Testis (tissue), 3 donors: Measurements from ENCODE around the gene GSTA4. TPM values are rescaled to one million over a fixed set of nuclear protein-coding genes. Genes with fewer than 3 reads are reported as not detected.

Source experiments
- DNase-seq: peaks from one replicate; pipeline ENCODE4 v3.0.0-alpha.2; 2019
- H3K27ac ChIP-seq, 2 donors: fragments of 200-600 bp; sonication (generic); one replicate each; pipeline ENCODE4 v1.5.1; 2019
- H3K27me3 ChIP-seq: fragments of 200-600 bp; sonication (generic); one replicate; pipeline ENCODE4 v1.5.1; 2019
- H3K36me3 ChIP-seq: fragments of 200-600 bp; sonication (generic); one replicate; pipeline ENCODE4 v1.5.1; 2017; ENCODE audit warnings: low read depth; ENCODE audit errors: missing control alignments
- H3K4me1 ChIP-seq: fragments of 200-600 bp; sonication (generic); one replicate; pipeline ENCODE4 v1.5.1; 2019
- H3K4me3 ChIP-seq, 2 donors: fragments of 200-600 bp; sonication (generic); one replicate each; pipeline ENCODE4 v1.5.1; 2017 to 2019
- H3K9me3 ChIP-seq: fragments of 200-600 bp; sonication (generic); one replicate; pipeline ENCODE4 v1.5.1; 2017
- CTCF ChIP-seq, 3 experiments: fragments of 450-650 bp in 2 of 3; fragments of 200-600 bp in 1 of 3; sonication (generic) in 1 of 3; IDR thresholded peaks; one replicate each; pipeline ENCODE4 v1.5.1; 2016 to 2019; ENCODE audit warnings: antibody characterized with exemption in 3 of 3, mild to moderate bottlenecking in 2 of 3, moderate library complexity in 1 of 3
- POLR2A ChIP-seq: fragments of 450-650 bp; IDR thresholded peaks from one replicate; pipeline ENCODE4 v1.6.1; 2017; ENCODE audit warnings: antibody characterized with exemption, mild to moderate bottlenecking, moderate library complexity
- WGBS, 2 donors: methylation state at CpG; one replicate each; pipeline ENCODE4 v1.1.5; 2018; 5-methylcytosine and 5-hydroxymethylcytosine counted together
- intact Hi-C: fragments of 100-400 bp; cut with DNase I; formaldehyde crosslinking; loops from one replicate; pipeline ENCODE4 v1.15.1; 2023; ENCODE audit warnings: low total_unique reads
- polyA plus RNA-seq: library from polyadenylated mRNA; stranded (reverse); fragments of 350-450 nt; fragmentation: Illumina TruSeq; extraction: RNeasy Lipid Tissue Mini Kit (QIAGEN cat#74804); gene quantifications from one replicate; pipeline ENCODE4 v1.2.3, GENCODE V29; 2014; ENCODE audit warnings: low read depth, low replicate concordance; ENCODE audit not compliant: insufficient read depth
- total RNA-seq, 2 donors: library from RNA; depleted of rRNA; stranded (reverse); fragments of >200 nt; gene quantifications; one replicate each; pipeline ENCODE4 v1.2.3, GENCODE V29; 2016

Gene GSTA4
- total and polyA plus RNA-seq, 3 donors from 2014 or later, result 63.1 to 91.5 (median 87.3) TPM

GRCh38 chr6:53028467-53028866 is 33.4 kb upstream of the GSTA4 start:
- no peak overlapping the region for H3K27ac ChIP-seq
- WGBS, 2 donors, result 71 to 73% methylated on average over 1 of the region's 1 CpG
- TF ChIP-seq CTCF (IDR thresholded peaks at IDR 0.05) (no peak), POLR2A (no peak)
- DNase-seq, result no peak
- no peaks in the 10 kb centered on the region for H3K27me3 ChIP-seq
- H3K36me3 ChIP-seq, result peaks cover 4% of the 10 kb centered on the region
- intact Hi-C loops, result no loop called here
- no peaks in the 10 kb centered on the region for H3K4me1 ChIP-seq
- no peaks in the 10 kb centered on the region for H3K9me3 ChIP-seq
- no peak overlapping the region for H3K4me3 ChIP-seq

GRCh38 chr6:53027131-53027718 is 32.1 kb upstream of the GSTA4 start:
- Histone ChIP-seq H3K4me1 (no peaks in the 10 kb centered on the region), H3K27ac (no peak overlapping the region), H3K9me3 (no peaks in the 10 kb centered on the region), H3K4me3 (no peak overlapping the region), H3K27me3 (no peaks in the 10 kb centered on the region), H3K36me3 (peaks cover 4% of the 10 kb centered on the region)
- intact Hi-C loops, result no loop called here
- WGBS, 2 donors, result 68 to 81% methylated on average over 5 of the region's 5 CpGs
- DNase-seq, result no peak
- TF ChIP-seq POLR2A (no peak), CTCF (IDR thresholded peaks at IDR 0.05) (no peak)

- no peak for DNase-seq
- Histone ChIP-seq H3K36me3 (peaks cover 3% of the 10 kb centered on the region), H3K4me3 (no peak overlapping the region), H3K27me3 (no peaks in the 10 kb centered on the region), H3K4me1 (no peaks in the 10 kb centered on the region), H3K27ac (no peak overlapping the region), H3K9me3 (no peaks in the 10 kb centered on the region)
- no peak for TF ChIP-seq POLR2A
- TF ChIP-seq CTCF (IDR thresholded peaks at IDR 0.05), result no peak
- 89 to 93% methylated on average over 3 of the region's 3 CpGs for WGBS, 2 donors
- intact Hi-C loops, result no loop called here
Observed at GRCh38 chr6:53026526-53026925, 31.4 kb upstream of the GSTA4 start.

- H3K36me3 ChIP-seq, result no peaks in the 10 kb centered on the region
- WGBS, 2 donors, result 42 to 64% methylated on average over 1 of the region's 1 CpG
Observed at GRCh38 chr6:53023323-53023722, 28.2 kb upstream of the GSTA4 start.

More at GRCh38 chr6:53023323-53023722, 28.2 kb upstream of the GSTA4 start:
- no peak for DNase-seq
- Histone ChIP-seq H3K27ac (no peak overlapping the region), H3K4me1 (no peaks in the 10 kb centered on the region), H3K9me3 (no peaks in the 10 kb centered on the region), H3K27me3 (no peaks in the 10 kb centered on the region), H3K4me3 (no peak overlapping the region)
- intact Hi-C loops, result no loop called here
- TF ChIP-seq CTCF (IDR thresholded peaks at IDR 0.05), result no peak
- TF ChIP-seq POLR2A, result no peak
